Activated CD4-positive, alpha-beta T cell treated with anti-CD3 and anti-CD28 coated beads for 1 hour (primary cell): Measurements from ENCODE around the gene EYA4.

Experiments
- DNase-seq: peaks from one replicate; pipeline ENCODE4 v3.0.0-alpha.2; 2020

The EYA4 gene

GRCh38 chr6:133241086-133241900 lies at the start of gene EYA4:
EYA4 (plus strand) TSS chr6:133241357; CDS start chr6:133274781, 33,424 bp downstream.
- no peak for DNase-seq

GRCh38 chr6:133193396-133193795 lies 47.8 kb upstream of the EYA4 start:
- DNase-seq, result no peak

DNA sequence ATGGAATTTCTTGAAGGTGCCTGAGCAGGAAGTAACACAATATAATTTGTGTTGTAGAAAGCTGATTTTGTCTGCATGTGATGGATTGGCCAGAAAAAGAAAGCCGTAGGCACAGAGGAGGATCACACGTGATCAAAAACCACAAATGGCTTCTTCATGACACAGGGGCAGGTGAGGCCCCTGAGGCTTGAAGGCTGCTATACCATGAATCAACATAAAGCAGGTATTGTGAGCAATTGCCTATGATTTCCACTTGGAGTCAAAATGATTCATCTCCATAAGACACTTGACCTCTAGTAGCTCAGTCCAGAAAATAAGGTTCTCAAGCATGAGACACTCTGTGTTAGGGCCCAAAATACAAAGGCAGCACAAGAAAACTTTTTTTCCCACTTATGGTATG lies 42.4 kb upstream of the EYA4 start:
- DNase-seq, result no peak

DNA sequence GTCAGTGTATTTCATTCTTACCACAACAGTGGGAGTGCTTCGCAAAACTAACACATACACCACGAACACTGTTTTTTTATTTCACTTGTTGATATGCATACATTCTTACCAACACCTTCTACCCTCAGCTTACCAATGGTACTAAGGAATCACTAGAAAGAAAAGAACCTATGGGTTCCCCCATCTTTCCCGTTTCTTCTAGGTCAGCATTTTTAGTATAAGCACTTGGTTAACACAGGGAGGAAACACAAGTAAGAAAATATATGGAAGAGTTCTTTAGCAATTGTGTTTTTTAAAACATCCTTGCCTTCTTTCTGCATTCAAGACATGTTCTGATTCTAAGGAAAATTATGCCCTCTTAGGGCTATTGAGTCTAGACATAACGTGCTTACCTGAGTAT lies 39.9 kb upstream of the EYA4 start:
- DNase-seq, result no peak

GRCh38 chr6:133202610-133203343 lies 38.4 kb upstream of the EYA4 start:
- DNase-seq, result no peak

DNA sequence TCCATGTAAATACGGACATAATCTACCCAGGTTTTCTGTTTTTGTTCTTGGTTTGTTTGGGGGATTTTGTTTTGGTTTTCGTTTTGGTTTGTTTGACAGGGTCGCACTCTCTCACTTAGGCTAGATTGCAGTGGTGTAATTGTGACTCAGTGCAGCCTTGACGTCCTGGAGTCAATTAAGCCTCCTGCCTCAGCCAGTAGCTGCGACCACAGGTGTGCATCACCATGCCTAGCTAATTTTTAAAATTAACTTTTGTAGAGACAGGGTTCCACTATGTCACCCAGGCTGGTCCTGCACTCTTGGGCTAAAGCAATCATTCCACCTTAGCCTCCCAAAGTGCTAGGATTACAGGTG lies 37.8 kb upstream of the EYA4 start:
- DNase-seq, result no peak

DNA sequence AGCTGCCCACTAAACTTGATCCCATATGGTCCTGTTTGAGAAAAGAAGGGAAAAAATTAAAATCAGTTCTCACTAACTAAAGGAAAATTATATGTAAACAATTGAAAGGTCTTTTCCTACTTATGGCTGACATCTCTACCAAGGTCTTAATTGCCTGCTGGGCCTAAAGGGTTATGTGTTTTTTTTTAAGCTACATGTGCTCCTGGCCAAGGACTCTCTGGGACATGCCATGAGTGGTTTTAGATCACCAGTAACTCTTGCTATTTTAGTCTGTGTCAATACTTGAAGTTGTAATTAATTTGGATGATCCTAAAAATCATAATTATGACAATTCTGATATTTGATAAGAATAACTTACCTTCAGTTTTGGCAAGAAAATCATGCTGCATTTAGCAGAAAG lies 35.9 kb upstream of the EYA4 start:
- no peak for DNase-seq

GRCh38 chr6:133206942-133207341 lies 34.2 kb upstream of the EYA4 start:
- DNase-seq, result no peak

- no peak for DNase-seq
These were observed 33.4 kb upstream of the EYA4 start for GRCh38 chr6:133207754-133208153.

GRCh38 chr6:133208183-133208755 lies 32.9 kb upstream of the EYA4 start:
- DNase-seq, result no peak

DNA sequence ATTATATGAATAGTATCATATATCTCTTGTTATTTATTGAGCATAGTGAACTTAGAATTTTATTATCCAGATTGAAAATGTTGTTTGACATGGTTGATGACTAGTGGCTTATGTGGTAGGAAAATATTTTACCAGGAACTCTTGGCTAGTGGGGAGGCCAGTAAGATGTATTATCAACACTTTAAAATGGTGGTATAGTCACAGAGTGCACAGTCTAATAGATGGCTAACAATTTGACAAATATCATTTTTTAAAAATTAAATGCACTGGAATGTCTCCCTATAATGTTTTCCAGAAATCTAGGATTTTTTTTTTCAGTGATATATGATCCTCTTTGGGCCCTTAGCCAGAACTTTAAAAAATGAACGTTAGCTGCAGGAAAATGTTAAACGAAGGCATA lies 26.9 kb upstream of the EYA4 start:
- no peak for DNase-seq

DNA sequence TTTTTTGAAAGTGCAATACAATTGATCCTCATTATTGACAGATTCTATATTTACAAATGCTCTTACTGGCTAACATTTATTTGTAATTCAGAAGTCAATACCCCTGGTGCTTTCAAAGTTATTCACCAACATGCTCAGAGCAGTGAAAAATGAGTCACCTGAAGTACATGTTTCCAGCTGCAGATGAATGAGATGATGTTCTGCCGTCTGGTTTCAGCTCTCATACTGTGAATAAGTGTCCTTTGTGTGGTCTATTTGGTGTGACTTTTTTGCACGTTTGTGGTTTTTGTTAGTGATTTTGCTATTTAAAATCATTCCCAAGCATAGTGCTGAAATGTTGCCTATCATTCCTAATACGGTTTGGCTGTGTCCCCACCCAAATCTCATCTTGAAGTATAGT lies 22.3 kb upstream of the EYA4 start:
- DNase-seq, result no peak

DNA sequence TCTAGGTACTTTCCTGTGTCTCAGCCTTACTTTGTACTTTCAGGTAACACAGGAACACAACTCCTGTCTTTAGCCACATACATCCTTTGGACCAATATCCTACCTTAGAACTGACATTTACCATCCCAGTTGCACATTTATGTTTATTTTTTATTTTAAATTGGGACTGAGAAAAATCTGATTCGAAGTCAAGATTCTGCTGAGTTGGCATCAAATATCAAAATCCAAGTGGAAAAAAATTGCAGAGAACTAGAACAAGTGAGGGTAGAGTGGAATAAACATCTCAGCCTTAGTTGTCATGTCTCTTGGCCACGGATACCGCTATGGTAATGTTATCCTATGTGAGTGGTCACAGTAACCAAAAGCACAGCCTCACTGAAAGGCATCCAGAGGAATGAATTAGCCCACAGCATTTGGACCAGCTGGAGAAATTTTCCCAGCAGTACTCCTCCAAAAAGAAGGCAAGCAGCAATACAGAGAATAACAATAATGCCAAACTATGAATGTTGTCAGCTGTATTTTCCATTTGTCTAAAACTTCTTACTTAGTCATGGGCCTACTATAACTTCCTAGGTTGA lies 17.6 kb upstream of the EYA4 start:
- no peak for DNase-seq

DNA sequence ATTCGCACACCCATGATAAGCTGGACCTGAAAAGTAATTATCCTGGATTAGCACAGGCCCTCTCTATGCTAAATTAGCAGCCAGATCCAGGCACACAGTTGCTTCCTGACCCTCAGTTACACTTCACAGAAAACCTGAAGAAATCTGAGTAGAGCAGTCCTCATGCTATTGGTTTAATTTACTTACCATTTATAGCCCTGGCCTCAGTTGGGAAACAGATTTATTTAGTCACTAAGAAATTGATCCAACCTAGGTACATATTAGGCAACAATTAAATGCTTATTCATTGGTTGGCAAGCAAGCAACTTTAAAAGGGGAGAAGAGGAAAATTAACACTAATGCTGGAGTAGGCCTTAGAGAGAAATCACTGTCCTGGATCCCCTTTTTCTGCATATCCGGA lies 15.6 kb upstream of the EYA4 start:
- no peak for DNase-seq

DNA sequence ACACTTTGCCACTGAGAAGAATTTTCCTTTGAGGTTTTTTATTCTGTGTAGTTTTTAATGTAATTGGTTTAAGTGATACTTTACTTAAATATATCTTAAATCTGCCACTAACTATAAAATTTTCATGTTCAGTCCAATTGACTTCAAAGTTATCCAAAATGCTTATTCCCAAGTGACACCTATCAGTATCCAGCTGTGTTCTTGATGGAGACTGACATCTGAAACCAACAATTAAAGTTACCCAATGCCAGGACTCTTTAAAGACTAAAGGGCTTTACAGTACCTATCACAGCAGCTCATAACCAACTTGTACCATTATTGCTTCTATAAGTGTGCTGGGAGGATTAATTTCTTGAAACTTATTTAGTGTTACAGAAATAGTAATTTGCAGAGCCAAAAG lies 13.8 kb upstream of the EYA4 start:
- no peak for DNase-seq

GRCh38 chr6:133230052-133230451 lies 11.1 kb upstream of the EYA4 start:
- no peak for DNase-seq

- no peak for DNase-seq
These were observed 5.9 kb upstream of the EYA4 start for GRCh38 chr6:133235221-133235620.

GRCh38 chr6:133236932-133237331 lies 4.2 kb upstream of the EYA4 start:
- no peak for DNase-seq

GRCh38 chr6:133240511-133241085 lies 559 bp upstream of the EYA4 start:
- DNase-seq, result no peak

DNA sequence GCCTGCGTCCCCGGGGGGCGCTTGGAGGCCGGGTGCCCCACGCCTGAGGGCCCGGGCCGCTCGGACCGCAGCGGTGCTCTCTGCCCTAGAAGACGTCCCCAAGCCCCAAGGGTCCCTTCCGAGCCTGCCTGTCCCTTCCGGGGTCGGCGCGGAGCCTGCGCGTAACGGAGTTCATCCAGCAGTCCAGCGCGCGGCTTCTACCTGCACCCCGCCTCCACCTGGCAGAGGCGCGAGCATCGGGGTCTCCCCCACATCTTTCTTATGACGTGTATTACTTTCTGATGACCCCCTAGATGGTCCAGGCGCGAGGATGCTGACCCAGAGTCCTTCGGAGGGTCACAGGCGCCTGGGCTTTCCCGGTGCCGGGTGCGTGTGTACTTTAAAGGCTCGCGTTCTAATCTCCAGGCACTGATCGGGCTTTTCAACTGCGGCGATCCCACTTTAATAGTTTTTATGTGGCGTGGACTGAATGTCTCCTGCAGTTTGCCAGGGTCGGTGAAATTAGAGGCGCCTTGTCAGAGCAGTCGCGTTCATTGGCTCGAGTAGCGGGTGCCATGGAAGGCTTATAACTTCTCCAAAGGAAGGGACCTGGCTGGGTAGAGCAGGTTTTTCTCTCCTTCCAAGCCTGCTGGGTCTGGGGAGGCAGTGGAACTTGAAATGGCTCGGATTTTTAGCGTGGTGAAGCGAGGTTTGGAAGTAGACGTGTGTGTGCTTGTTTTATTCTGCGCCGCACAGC lies 912 bp downstream of the EYA4 start:
- DNase-seq, result no peak

DNA sequence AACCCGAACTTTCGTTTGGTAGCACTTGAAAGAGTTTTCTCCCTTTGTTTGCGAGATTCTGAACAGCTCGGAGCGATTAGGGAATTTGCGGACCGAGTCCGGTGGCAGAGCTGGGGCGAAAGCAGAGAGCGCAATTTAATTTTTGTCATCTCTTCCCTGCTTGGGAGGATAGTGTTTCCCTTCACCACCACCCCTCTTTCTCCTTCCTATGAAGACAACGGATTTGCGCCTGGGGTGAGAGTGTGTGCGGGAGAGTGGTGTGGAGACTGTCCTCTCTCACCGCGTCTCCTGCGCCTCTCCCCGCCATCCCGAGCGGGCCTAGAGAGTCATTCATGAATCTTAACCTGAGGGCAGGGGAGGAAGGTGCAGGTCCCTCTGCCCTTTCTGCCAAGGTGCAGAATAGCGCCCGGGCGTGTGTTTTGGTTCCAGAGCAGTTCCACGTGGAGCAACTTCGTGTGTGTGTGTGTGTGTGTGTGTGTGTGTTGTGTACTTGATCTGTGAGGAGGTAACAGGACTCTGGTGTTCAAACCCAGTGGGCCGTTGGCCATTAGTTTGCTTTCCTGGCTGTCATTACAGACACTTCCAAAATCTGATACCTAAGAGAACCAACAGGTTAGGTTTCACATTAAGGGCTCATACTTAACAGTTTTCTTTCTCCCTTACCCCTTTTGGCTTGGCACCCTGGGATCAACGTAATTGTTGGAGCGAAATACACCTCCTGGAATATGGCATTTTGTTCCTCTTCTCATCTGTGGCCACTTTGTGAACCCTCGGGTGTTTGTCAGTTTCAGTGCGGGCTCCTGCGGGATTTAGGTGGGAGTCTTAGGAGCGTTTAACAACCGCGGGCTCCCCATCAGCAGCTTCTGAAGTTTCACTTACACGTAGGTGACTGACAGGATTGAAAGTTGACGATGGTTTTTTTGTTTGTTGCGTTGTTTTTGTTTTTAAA lies 1.8 kb downstream of the EYA4 start:
- DNase-seq, result no peak
